OCI-LY3 (cell line): ENCODE results near the gene NCAM2.

Experiments
- CTCF ChIP-seq: fragments of 200-600, 300-600 bp; sonication (generic); IDR thresholded peaks from 2 replicates; pipeline ENCODE4 v1.5.1; 2014; ENCODE audit warnings: antibody characterized with exemption, low read length, low read depth
- EZH2phosphoT487 ChIP-seq: fragments of 200-600 bp; shearing (Covaris generic); IDR thresholded peaks from 2 replicates; pipeline ENCODE4 v1.6.1; 2018; ENCODE audit warnings: antibody characterized with exemption, mixed run types, low read depth

GRCh38 chr21:21247424-21247823 lies 249.2 kb downstream of the NCAM2 start:
- no peak for TF ChIP-seq CTCF
- TF ChIP-seq EZH2phosphoT487: no peak
